ENCODE data around the gene FXYD1.

Gene FXYD1

GRCh38 chr19:35174226-35174625 lies 35.6 kb downstream of the FXYD1 start:
- no peak for TF ChIP-seq CTCF (IDR thresholded peaks at IDR 0.05; ENCODE audit: insufficient read depth, low read depth, low read length, missing control alignments)
- DNase-seq (ENCODE audit: low read depth), result no peak

DNA sequence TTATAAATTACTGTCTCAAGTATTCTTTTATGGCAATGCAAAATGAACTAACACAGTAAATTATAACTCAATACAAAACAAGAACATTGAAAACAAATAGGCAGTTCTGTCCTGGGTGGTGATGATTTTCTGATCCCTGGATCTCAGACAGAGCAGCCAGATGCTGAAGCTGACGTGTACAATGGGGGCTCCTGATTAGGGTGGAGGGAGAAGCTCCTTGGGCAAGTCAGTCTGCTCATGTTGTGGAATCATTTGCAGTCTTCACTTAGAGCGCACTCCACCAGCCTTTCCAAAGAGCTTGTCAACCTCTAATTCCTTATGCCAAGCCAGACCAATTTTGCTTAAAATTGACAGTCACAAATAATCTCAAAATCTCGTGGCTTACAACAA lies 37.6 kb downstream of the FXYD1 start:
- no peak for DNase-seq (ENCODE audit: low read depth)
- TF ChIP-seq CTCF (IDR thresholded peaks at IDR 0.05; ENCODE audit: insufficient read depth, low read depth, low read length, missing control alignments), result no peak
- no peak overlapping the region for H3K4me3 ChIP-seq (ENCODE audit: low read depth, low read length)

More at GRCh38 chr19:35174226-35174625, 35.6 kb downstream of the FXYD1 start:
- no peak overlapping the region for H3K4me3 ChIP-seq (ENCODE audit: low read depth, low read length)

DNA sequence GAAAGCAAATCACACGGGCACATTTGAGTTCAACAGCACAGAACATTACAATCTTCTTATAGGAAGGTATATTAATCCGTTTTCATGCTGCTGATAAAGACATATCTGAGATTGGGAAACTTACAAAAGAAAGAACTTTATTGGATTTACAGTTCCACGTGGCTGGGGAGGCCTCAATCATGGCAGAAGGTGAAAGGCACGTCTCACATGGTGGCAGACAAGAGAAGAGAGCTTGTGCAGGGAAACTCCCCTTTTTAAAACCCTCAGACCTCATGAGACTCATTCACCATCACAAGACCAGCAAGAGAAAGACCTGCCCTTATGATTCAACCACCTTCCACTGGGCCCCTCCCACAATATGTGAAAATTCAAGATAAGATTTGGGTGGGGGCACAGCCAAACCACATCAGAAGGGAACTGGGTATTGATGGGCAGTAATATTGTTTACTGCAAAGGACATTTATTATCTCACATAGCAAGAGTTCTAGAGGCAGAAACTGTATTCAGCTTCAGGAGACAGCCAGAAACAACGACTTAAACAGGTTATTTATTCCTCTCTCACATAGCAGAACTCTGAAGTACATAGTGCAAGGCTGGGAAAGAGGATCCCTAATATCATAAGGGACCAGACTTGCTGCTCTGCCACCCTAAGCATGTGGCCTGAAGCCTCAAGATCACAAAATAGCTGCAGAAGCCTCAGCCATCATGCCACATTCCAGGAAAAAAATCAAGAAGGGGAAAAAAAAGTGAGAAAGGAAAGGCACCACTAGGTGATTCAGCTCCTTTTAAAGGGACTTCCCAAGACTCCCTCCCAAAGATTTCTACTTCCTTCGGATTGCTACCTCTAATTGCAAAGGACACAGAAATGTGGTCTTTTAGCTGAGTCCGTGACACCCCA lies 39.0 kb downstream of the FXYD1 start:
- no peak for TF ChIP-seq CTCF (IDR thresholded peaks at IDR 0.05; ENCODE audit: insufficient read depth, low read depth, low read length, missing control alignments)
- no peak for DNase-seq (ENCODE audit: low read depth)
- no peak overlapping the region for H3K4me3 ChIP-seq (ENCODE audit: low read depth, low read length)

- no peak for TF ChIP-seq CTCF (IDR thresholded peaks at IDR 0.05; ENCODE audit: insufficient read depth, low read depth, low read length, missing control alignments)
- DNase-seq (ENCODE audit: low read depth), result no peak
- no peak overlapping the region for H3K4me3 ChIP-seq (ENCODE audit: low read depth, low read length)
Observed at GRCh38 chr19:35178701-35179100, 40.1 kb downstream of the FXYD1 start.

DNA sequence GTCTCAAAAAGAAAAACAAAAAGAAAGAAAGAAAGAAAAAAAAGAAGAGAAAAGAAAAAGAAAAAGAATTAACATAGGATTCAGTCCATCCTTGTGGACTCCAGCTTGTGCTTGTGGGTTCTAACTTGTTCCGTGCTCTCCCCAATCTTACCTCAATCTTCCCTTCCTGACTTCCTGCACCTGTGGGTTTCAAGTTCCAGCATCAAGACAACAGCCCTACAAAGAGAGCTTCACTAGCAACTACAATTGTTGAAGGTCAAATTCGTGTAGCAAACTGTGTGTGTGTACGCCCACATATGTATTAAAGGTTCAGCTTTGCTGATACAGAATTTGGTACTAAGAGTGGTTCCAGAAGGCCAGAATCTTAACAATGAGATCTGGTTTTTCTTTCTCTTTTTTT lies 41.2 kb downstream of the FXYD1 start:
- DNase-seq (ENCODE audit: low read depth), result no peak
- no peak for TF ChIP-seq CTCF (IDR thresholded peaks at IDR 0.05; ENCODE audit: insufficient read depth, low read depth, low read length, missing control alignments)
- no peak overlapping the region for H3K4me3 ChIP-seq (ENCODE audit: low read depth, low read length)

DNA sequence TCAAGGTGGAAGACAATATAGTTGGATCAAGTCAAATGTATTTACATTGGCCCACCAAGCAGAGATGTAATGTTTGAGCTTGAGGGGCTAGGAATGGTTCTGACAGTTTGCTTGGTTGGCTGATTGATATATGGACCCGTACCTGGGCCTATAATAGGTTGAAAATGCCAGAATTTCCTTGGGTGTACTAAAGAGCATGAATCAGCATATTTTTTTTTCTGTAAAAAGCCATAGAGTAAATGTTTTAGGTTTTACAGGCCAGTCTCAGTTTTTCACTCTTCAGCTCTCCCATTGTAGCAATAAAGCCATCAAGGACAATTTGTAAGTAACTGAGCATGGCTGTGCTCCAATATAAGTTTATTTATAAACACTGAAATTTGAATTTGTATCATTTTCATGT lies 42.8 kb downstream of the FXYD1 start:
- DNase-seq (ENCODE audit: low read depth), result no peak
- no peak for TF ChIP-seq CTCF (IDR thresholded peaks at IDR 0.05; ENCODE audit: insufficient read depth, low read depth, low read length, missing control alignments)
- H3K4me3 ChIP-seq (ENCODE audit: low read depth, low read length), result no peak overlapping the region

- no peak for TF ChIP-seq CTCF (IDR thresholded peaks at IDR 0.05; ENCODE audit: insufficient read depth, low read depth, low read length, missing control alignments)
- no peak for DNase-seq (ENCODE audit: low read depth)
- H3K4me3 ChIP-seq (ENCODE audit: low read depth, low read length), result no peak overlapping the region
Observed at GRCh38 chr19:35184267-35184666, 45.6 kb downstream of the FXYD1 start.

Data from GM12865 (cell line).